IPS DF 6.9 (cell line): ENCODE results near the gene ASPSCR1.

Experiments used
- DNase-seq: peaks from one replicate; pipeline ENCODE4 v3.0.0-alpha.2; 2013; ENCODE audit warnings: low read depth, low spot score
- H3K27ac ChIP-seq: one replicate; pipeline ENCODE4 v1.5.1; 2013; ENCODE audit warnings: low read length, control low read depth
- H3K27me3 ChIP-seq: 2 replicates; pipeline ENCODE4 v1.6.1; 2013; ENCODE audit warnings: mild to moderate bottlenecking, low read length; ENCODE audit not compliant: control insufficient read depth, insufficient read depth
- H3K36me3 ChIP-seq: 2 replicates; pipeline ENCODE4 v1.6.1; 2013; ENCODE audit warnings: low read length; ENCODE audit not compliant: control insufficient read depth, insufficient read depth
- H3K4me1 ChIP-seq: 2 replicates; pipeline ENCODE4 v1.6.1; 2013; ENCODE audit warnings: low read length; ENCODE audit not compliant: control insufficient read depth, insufficient read depth
- H3K4me3 ChIP-seq: 2 replicates; pipeline ENCODE4 v1.5.1; 2013; ENCODE audit warnings: mild to moderate bottlenecking, low read length
- H3K9me3 ChIP-seq: 2 replicates; pipeline ENCODE4 v1.6.1; 2013; ENCODE audit warnings: low read length, inconsistent platforms; ENCODE audit not compliant: control insufficient read depth, insufficient read depth
- WGBS: extraction: QIAGEN DNeasy Blood & Tissue Kit; methylation state at CpG from one replicate; pipeline ENCODE4 v1.1.7; 2013; ENCODE audit warnings: mixed read lengths, missing lambda C conversion rate; ENCODE audit not compliant: insufficient read length, insufficient coverage; 5-methylcytosine and 5-hydroxymethylcytosine counted together

Gene ASPSCR1

DNA sequence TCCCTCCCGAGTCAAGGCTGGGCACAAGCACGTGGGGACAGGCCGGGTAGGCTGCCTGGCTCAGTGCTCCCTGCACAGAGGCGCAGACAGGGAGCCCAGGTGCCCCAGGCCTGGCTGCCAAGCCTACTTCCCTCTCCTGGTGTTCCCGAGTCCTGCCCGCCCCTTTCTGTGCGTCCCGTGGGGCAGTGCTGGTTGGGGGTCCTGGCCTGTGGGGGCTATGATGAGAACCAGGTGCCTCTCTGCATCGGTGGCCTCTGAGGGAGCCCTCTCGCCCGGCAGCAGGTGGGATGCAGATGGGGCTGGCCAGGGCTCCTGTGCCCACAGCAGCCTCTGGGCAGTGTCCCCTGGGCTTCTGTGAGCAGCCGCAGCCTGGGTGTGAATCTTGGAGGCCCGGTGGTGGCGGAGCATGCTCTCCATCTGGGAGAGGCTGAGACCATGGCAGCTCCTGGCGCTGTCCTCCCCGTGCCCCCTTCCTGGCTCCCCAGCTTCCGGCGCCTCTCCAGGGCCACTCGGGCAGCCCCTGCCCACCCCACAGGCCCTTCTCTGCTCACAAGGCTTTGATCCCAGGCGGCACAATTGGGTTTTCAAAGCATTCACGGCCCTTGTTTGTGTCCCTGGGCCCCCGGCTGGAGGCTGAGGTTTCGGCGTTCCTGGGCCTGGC is 38.0 kb downstream of the ASPSCR1 start:
- H3K4me3 ChIP-seq: no peak overlapping the region
- no peaks in the 10 kb centered on the region; the same call in 1 of the 2 replicates for H3K4me1 ChIP-seq
- WGBS: no CpG with 5 or more reads among the region's 24 CpGs
- H3K27ac ChIP-seq: no peak overlapping the region
- H3K27me3 ChIP-seq: no peaks in the 10 kb centered on the region
- H3K36me3 ChIP-seq: peaks cover 6% of the 10 kb centered on the region; the same call in 1 of the 2 replicates
- DNase-seq: no peak
- H3K9me3 ChIP-seq: no peaks in the 10 kb centered on the region

DNA sequence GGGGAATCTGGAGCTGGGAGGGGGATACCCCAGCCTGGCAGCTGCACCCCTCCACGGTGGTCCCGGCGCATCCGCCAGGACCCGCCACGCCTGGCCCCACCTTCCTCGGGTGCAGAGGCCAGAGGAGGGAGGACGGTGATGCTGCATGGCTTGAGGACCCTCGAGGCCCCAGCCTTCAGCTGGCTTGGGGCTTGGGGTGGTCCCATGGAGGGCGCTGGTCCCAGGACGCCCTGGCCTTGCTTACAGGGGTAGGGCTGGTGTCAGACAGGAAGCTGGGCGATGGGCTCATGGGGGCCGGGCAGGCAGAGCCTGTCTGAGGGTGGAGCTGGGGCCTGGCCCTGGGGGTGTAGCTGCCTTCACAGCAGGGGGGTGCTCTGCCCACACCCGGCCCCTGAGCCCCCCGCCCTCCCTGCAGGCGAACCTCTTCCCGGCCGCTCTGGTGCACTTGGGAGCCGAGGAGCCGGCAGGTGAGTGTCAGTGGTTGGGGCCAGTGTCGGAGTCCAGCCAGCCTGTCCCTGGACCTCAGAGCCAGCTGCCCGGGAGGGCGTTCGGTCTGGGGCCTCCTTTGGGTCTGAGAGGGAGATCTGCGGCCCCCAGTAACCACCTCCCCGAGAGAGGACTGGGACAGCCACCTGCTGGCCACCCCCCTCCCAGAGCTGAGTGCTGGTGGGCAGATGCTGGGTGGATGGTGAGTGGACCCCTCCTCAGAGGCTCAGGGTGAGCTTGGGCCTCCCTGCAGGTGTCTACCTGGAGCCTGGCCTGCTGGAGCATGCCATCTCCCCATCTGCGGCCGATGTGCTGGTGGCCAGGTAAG is 38.8 kb downstream of the ASPSCR1 start:
- H3K4me1 ChIP-seq: no peaks in the 10 kb centered on the region; the same call in 1 of the 2 replicates
- no peaks in the 10 kb centered on the region for H3K27me3 ChIP-seq
- no peaks in the 10 kb centered on the region for H3K9me3 ChIP-seq
- no peak for DNase-seq
- no CpG with 5 or more reads among the region's 28 CpGs for WGBS
- H3K36me3 ChIP-seq: peaks cover 6% of the 10 kb centered on the region; the same call in 1 of the 2 replicates
- no peak overlapping the region for H3K27ac ChIP-seq
- no peak overlapping the region for H3K4me3 ChIP-seq

DNA sequence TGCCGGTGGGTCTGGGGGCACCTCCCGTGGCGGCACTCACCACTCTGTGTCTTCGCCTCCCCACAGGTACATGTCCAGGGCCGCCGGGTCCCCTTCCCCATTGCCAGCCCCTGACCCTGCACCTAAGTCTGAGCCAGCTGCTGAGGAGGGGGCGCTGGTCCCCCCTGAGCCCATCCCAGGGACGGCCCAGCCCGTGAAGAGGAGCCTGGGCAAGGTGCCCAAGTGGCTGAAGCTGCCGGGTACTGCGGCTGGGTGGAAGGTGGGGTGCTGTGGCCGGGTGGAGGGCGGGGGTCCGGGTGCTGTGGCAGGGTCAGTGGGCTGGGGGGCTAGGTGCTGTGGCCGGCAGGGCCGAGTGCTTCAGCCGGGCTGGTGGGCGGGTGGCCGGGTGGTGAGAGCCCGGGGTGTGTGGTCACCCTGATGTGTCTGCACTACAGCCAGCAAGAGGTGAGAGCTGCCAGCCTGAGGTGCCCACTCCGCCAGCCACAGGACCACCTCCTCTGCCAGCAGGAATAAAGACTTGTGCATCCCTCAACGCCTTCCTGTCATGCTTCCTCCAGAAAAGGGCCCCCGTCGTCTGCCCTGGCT is 39.5 kb downstream of the ASPSCR1 start:
- WGBS: no CpG with 5 or more reads among the region's 24 CpGs

DNA sequence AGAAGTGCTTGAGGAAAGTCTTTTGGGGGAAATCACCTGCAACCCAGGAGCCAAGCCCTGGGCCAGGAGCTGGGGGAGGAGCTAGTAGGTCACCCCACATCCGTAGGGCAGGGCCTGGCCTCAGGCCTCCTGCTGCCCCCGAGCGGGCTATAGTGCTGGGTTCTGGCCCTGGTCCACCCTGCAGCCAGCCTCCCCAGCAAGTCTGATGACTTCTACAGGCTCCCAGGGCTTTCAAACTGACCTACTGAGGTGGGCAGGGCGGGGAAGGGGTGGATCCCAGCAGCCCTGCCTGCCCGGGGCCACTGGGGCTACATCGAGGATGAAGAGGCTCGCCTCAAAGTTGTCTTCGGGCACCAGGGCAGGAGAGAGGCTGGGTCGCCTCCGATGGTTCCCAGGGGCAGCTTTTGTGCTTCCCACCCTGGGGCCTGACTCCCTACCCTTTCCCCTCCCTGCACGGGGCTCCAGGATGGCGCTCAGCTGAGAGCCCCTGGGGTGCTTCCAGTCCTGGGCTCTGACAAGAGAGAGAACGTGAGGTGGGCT is 40.3 kb downstream of the ASPSCR1 start:
- Histone ChIP-seq H3K9me3 (no peaks in the 10 kb centered on the region), H3K27ac (no peak overlapping the region), H3K4me3 (no peak overlapping the region), H3K4me1 (peaks cover 1% of the 10 kb centered on the region), H3K27me3 (no peaks in the 10 kb centered on the region), H3K36me3 (peaks cover 2% of the 10 kb centered on the region; the same call in 1 of the 2 replicates)
- no peak for DNase-seq
- no CpG with 5 or more reads among the region's 13 CpGs for WGBS

More for the DNA sequence above, 39.5 kb downstream of the ASPSCR1 start:
- Histone ChIP-seq H3K27me3 (no peaks in the 10 kb centered on the region), H3K9me3 (no peaks in the 10 kb centered on the region), H3K4me3 (no peak overlapping the region), H3K36me3 (peaks cover 4% of the 10 kb centered on the region; the same call in 1 of the 2 replicates), H3K4me1 (no peaks in the 10 kb centered on the region; the same call in none of the 2 replicates), H3K27ac (no peak overlapping the region)
- DNase-seq: no peak

DNA sequence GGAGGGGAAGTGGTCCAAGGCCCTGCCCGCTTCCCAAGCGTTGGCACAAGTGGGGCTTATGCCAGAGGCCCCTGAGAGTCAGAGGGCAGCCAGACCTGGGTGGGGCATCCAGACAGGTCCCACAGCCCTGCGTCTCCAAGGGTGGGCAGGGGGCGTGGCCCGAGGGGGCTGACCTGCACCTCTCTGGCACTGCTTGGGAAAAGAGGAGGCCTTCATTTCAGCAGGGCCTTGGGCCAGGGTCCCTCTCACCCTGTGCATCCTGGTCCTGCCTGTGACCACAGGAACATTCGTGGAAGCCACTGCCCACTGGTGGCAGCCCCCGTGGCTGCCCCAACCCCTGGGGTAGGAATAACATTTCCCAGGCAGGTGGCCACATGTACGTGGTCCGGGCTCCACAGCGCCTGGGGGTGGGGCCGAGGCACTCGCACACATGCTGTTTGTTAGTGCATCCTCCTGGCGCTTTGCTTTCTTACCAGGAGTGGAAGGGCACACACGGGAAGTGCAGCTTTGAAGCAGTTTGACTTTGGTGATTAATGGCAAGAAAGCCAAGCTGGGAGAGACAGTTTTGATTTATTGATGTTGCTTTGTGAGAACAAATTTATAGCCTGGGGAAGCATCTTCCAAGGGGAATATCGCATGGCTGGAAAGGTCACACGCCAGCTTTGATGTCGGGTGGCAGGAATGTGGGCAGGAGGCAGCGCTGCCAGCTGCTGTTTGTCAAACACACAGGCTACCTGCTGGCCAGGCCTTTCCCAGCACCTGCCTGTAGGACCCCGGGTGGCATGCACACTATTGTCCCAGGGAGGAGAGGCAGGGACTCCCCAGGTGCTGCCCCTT is 40.9 kb downstream of the ASPSCR1 start:
- no peak overlapping the region for H3K27ac ChIP-seq
- peaks cover 2% of the 10 kb centered on the region; the same call in 1 of the 2 replicates for H3K36me3 ChIP-seq
- WGBS: no CpG with 5 or more reads among the region's 19 CpGs
- peaks cover 1% of the 10 kb centered on the region for H3K4me1 ChIP-seq
- H3K4me3 ChIP-seq: no peak overlapping the region
- H3K27me3 ChIP-seq: no peaks in the 10 kb centered on the region
- H3K9me3 ChIP-seq: no peaks in the 10 kb centered on the region
- no peak for DNase-seq

DNA sequence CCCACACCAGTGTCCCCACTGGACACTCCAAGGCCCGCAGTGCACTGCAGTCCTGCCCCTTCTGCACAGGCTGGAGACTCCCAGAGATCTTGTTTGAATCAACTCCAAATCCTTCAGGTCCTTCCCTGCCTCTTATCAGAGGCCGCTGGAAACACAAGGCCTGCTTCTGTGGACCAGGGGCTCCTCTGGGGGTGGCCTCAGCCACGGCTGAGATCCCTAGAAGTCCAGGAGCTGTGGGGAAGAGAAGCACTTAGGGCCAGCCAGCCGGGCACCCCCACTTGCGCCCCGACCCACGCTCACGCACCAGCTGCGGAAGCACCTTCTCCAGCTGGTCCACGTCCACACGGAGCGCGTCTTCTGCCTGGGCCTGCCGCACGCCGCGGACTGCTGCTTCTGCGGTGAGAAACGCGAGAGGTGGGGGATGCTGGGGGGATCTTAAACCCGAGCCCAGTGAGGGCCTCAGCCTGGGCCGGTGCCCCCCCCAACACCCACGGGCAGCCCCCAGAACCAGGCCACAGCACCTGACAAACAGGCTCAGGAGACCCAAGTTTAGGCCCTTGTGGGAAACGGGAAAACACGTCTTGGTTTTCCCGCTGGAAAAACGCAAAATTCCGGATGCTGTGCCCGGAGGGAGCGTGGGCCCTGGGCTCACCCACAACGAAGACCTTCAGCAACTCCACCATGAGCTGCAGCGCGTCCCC is 41.7 kb downstream of the ASPSCR1 start:
- DNase-seq: no peak
- no peaks in the 10 kb centered on the region for H3K27me3 ChIP-seq
- peaks cover 1% of the 10 kb centered on the region for H3K4me1 ChIP-seq
- peaks cover 2% of the 10 kb centered on the region; the same call in 1 of the 2 replicates for H3K36me3 ChIP-seq
- no CpG with 5 or more reads among the region's 33 CpGs for WGBS
- H3K9me3 ChIP-seq: no peaks in the 10 kb centered on the region
- H3K27ac ChIP-seq: no peak overlapping the region
- H3K4me3 ChIP-seq: no peak overlapping the region

DNA sequence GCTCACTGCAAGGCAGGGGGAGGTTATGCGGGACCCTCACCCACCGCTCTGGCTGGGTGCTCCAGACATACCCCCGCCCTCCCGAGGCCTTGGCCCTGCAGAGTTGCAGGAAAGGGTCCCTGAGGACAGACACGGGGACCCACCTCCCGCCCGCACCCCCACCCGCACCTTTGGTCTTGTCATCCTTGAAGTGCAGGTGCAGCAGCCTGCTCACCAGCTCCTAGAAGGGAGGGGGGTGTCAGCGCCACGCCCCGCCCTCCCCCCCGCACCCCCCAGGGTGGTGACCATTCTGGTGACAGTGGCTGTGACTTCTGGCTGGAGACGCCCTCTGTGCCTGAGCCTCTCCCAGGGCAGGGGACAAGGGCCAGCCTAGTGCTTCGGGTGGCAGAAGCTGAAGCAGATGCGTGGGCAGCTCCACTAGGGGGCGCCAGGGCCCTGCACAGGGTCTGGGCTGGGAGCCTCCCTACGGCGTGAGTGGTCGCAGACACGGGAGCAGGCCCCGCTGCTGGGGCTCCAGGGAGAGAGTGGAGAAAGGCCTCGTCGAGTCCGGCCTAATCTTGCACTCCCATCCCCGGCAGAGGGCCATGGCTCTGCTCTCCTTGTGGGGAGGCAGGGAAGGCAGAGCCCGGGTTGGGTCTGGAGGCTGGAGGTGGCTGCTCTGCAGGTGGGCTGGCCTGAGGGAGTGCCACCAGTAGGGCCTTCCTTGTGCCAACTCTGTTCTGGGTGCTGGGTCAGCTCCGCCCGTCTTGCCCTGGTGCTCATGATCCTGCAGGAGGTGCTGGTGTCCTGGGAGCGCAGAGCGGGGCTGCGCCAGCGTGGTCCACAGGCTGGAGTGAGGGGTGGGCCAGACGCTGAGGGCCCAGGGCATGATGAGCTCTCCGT is 42.5 kb downstream of the ASPSCR1 start:
- Histone ChIP-seq H3K4me1 (peaks cover 1% of the 10 kb centered on the region), H3K4me3 (no peak overlapping the region), H3K36me3 (0 out of 2 replicates have a peak, but pooled peaks cover 2% of the 10 kb centered on the region), H3K9me3 (no peaks in the 10 kb centered on the region), H3K27ac (no peak overlapping the region), H3K27me3 (no peaks in the 10 kb centered on the region)
- WGBS: no CpG with 5 or more reads among the region's 34 CpGs
- DNase-seq: no peak

DNA sequence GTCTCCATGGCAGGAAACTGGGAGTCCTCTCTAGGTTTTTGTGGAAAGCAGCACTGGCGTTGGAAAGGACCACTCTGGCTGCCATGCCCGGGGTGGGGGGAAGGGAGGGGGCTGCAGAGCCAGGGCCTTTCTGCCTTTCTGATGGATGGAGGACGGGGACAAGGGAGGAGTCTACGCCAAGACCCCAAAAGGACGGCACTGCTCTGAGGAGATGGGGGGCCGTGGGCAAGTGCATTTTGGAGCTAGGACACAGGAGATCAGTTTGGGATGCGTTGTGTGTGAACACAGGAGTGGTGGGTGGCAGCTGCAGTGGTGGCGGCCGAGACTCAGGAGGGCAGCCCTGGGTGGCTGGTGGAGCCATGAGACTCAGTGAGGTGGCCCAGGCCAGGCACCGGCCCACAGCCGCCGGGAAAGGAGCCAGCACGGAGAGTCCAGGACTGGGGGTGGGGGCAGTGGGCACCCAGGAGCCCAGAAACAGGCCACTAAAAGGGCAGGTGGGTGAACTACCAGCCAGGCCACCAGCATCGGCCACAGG is 43.2 kb downstream of the ASPSCR1 start:
- H3K36me3 ChIP-seq: 0 out of 2 replicates have a peak, but pooled peaks cover 2% of the 10 kb centered on the region
- DNase-seq: no peak
- H3K27ac ChIP-seq: no peak overlapping the region
- H3K4me3 ChIP-seq: no peak overlapping the region
- H3K9me3 ChIP-seq: no peaks in the 10 kb centered on the region
- peaks cover 1% of the 10 kb centered on the region for H3K4me1 ChIP-seq
- no peaks in the 10 kb centered on the region for H3K27me3 ChIP-seq
- WGBS: no CpG with 5 or more reads among the region's 14 CpGs
